GM23338 (cell line): Measurements from ENCODE around the gene CCDC24. TPM values are rescaled to one million over a fixed set of nuclear protein-coding genes. Genes with fewer than 3 reads are reported as not detected.

Source experiments
- ATAC-seq: fragments of 200-7000 bp; cut with Tn5 transposase; 3 replicates; pipeline ENCODE4 v1.9.1; 2020
- DNase-seq: peaks from one replicate; pipeline ENCODE4 v3.0.0-alpha.2; 2015; ENCODE audit warnings: low spot score
- H2AFZ ChIP-seq: fragments of 200-600 bp; sonication (generic); 2 replicates; pipeline ENCODE4 v1.8.0; 2016; ENCODE audit warnings: antibody characterized with exemption, mild to moderate bottlenecking, moderate library complexity
- H3F3A ChIP-seq: fragments of 200-600 bp; sonication (generic); replicated peaks from 2 replicates; pipeline ENCODE4 v1.8.0; 2017; ENCODE audit warnings: antibody characterized with exemption, mixed run types, low read depth
- H3K27ac ChIP-seq: fragments of 200-600 bp; sonication (generic); 2 replicates; pipeline ENCODE4 v1.6.1; 2016; ENCODE audit warnings: low read depth
- H3K27me3 ChIP-seq: fragments of 200-600 bp; sonication (generic); 2 replicates; pipeline ENCODE4 v1.8.0; 2016; ENCODE audit warnings: mild to moderate bottlenecking, mixed run types, moderate library complexity; ENCODE audit not compliant: insufficient read depth
- H3K36me3 ChIP-seq: fragments of 200-600 bp; sonication (generic); 2 replicates; pipeline ENCODE4 v1.8.0; 2016; ENCODE audit warnings: mild to moderate bottlenecking; ENCODE audit not compliant: insufficient read depth
- H3K4me1 ChIP-seq: fragments of 200-600 bp; sonication (generic); 2 replicates; pipeline ENCODE4 v1.8.0; 2016; ENCODE audit warnings: mild to moderate bottlenecking, moderate library complexity; ENCODE audit not compliant: insufficient read depth
- H3K4me2 ChIP-seq: fragments of 200-600 bp; sonication (generic); 2 replicates; pipeline ENCODE4 v1.7.1; 2017; ENCODE audit warnings: mixed run types
- H3K4me3 ChIP-seq: fragments of 200-600 bp; sonication (generic); 2 replicates; pipeline ENCODE4 v1.6.1; 2016; ENCODE audit warnings: mixed run types
- H3K79me2 ChIP-seq: fragments of 200-600 bp; sonication (generic); replicated peaks from 2 replicates; pipeline ENCODE4 v1.8.0; 2017; ENCODE audit warnings: mild to moderate bottlenecking; ENCODE audit not compliant: insufficient read depth
- H3K9me2 ChIP-seq: fragments of 200-600 bp; sonication (generic); 2 replicates; pipeline ENCODE4 v1.8.0; 2017; ENCODE audit not compliant: insufficient read depth
- H4K20me1 ChIP-seq: fragments of 200-600 bp; sonication (generic); replicated peaks from 2 replicates; pipeline ENCODE4 v1.8.0; 2017; ENCODE audit warnings: mild to moderate bottlenecking; ENCODE audit not compliant: insufficient read depth
- H3K27ac Mint-ChIP-seq: 2 replicates; pipeline ENCODE4 v1.8.0; 2020; ENCODE audit warnings: inconsistent platforms, mild to moderate bottlenecking, moderate library complexity, mixed read lengths
- H3K27me3 Mint-ChIP-seq: 3 replicates; pipeline ENCODE4 v1.8.0; 2022; ENCODE audit warnings: low read depth, mild to moderate bottlenecking, moderate library complexity, mixed read lengths, inconsistent platforms; ENCODE audit not compliant: insufficient read depth, poor library complexity
- H3K36me3 Mint-ChIP-seq: 3 replicates; pipeline ENCODE4 v1.8.0; 2021; ENCODE audit warnings: low read depth, mild to moderate bottlenecking, inconsistent platforms, moderate library complexity, mixed read lengths
- H3K4me1 Mint-ChIP-seq: 3 replicates; pipeline ENCODE4 v1.8.0; 2020; ENCODE audit warnings: mild to moderate bottlenecking, inconsistent platforms, mixed read lengths
- H3K4me3 Mint-ChIP-seq: 3 replicates; pipeline ENCODE4 v1.8.0; 2021; ENCODE audit warnings: moderate library complexity, mild to moderate bottlenecking, inconsistent platforms, mixed read lengths
- H3K9me3 Mint-ChIP-seq: 3 replicates; pipeline ENCODE4 v1.8.0; 2020; ENCODE audit warnings: moderate library complexity, mild to moderate bottlenecking, inconsistent platforms, mixed read lengths
- CREB1 ChIP-seq: fragments of 250-450 bp; sonication (Bioruptor Pico); IDR thresholded peaks from 2 replicates; pipeline ENCODE4 v1.5.0; 2020; ENCODE audit warnings: low read depth, mild to moderate bottlenecking, moderate library complexity
- CTCF ChIP-seq, 2 experiments: fragments of 200-600 bp in 1 of 2; sonication (generic) in 1 of 2; conservative IDR thresholded peaks; 2 replicates each; pipeline versions ENCODE4 v1.5.1 to v1.6.1; 2016 to 2017; ENCODE audit warnings: antibody characterized with exemption in 2 of 2, low read depth in 2 of 2, mild to moderate bottlenecking in 2 of 2, moderate library complexity in 1 of 2
- ETS1 ChIP-seq: IDR thresholded peaks from 2 replicates; pipeline ENCODE4 v1.6.1; 2016; ENCODE audit warnings: antibody characterized with exemption
- EZH2 ChIP-seq: fragments of 200-600 bp; sonication (generic); IDR thresholded peaks from one replicate; pipeline ENCODE4 v1.8.0; 2017; ENCODE audit warnings: antibody characterized with exemption, mild to moderate bottlenecking, low read depth; ENCODE audit not compliant: unreplicated experiment
- EZH2phosphoT487 ChIP-seq: fragments of 200-600 bp; sonication (generic); IDR thresholded peaks from one replicate; pipeline ENCODE4 v1.8.1; 2018; ENCODE audit warnings: antibody characterized with exemption; ENCODE audit not compliant: unreplicated experiment
- JUNB ChIP-seq: IDR thresholded peaks from one replicate; pipeline ENCODE4 v1.6.1; 2016; ENCODE audit warnings: antibody characterized with exemption; ENCODE audit not compliant: unreplicated experiment
- NANOG ChIP-seq: IDR thresholded peaks from 2 replicates; pipeline ENCODE4 v1.6.1; 2016; ENCODE audit warnings: antibody characterized with exemption, borderline replicate concordance
- POLR2AphosphoS5 ChIP-seq: IDR thresholded peaks from 2 replicates; pipeline ENCODE4 v1.6.1; 2016; ENCODE audit warnings: antibody characterized with exemption, low read depth
- REST ChIP-seq: IDR thresholded peaks from one replicate; pipeline ENCODE4 v1.6.1; 2018; ENCODE audit warnings: antibody characterized with exemption; ENCODE audit not compliant: unreplicated experiment
- ZNF114 ChIP-seq: fragments of 250-450 bp; sonication (Bioruptor Pico); IDR thresholded peaks from 2 replicates; pipeline ENCODE4 v1.5.0; 2020; ENCODE audit warnings: mild to moderate bottlenecking, moderate library complexity
- ZNF331 ChIP-seq: fragments of 250-450 bp; sonication (Bioruptor Pico); IDR thresholded peaks from 2 replicates; pipeline ENCODE4 v1.5.0; 2020; ENCODE audit warnings: low read depth, mild to moderate bottlenecking, moderate library complexity
- polyA plus RNA-seq: library from polyadenylated mRNA; unstranded; fragments of >200 nt; fragmentation: Nextera tagmentation; extraction: Ambion mirVana; gene quantifications from 2 replicates; pipeline ENCODE4 v1.2.1, GENCODE V29; 2016
- total RNA-seq: library from RNA; depleted of rRNA; stranded (reverse); fragments of >200 nt; shearing (Covaris generic); gene quantifications from 2 replicates; pipeline ENCODE4 v1.2.3, GENCODE V29; 2014

CCDC24 gene
- total and polyA plus RNA-seq, 2 experiments from 2014 or later: 8.3 to 17.2 TPM

GRCh38 chr1:44008259-44008658 is 16.9 kb downstream of the CCDC24 start:
- Histone ChIP-seq H2AFZ (no peak overlapping the region), H3K4me2 (no peak overlapping the region), H3K36me3 (no peaks in the 10 kb centered on the region; the same call in 1 of the 2 replicates), H3K79me2 (no peaks in the 10 kb centered on the region), H3K27ac (no peak overlapping the region), H3K4me3 (no peak overlapping the region), H3F3A (peaks cover 12% of the 10 kb centered on the region; the same call in 1 of the 2 replicates), H3K4me1 (no peaks in the 10 kb centered on the region), H3K27me3 (no peaks in the 10 kb centered on the region), H3K9me2 (no peaks in the 10 kb centered on the region), H4K20me1 (peaks cover 7% of the 10 kb centered on the region; the same call in 1 of the 2 replicates)
- Mint-ChIP-seq H3K27me3 (peaks cover 19% of the 10 kb centered on the region), H3K27ac (no peak overlapping the region), H3K4me1 (peaks cover 9% of the 10 kb centered on the region), H3K4me3 (no peak overlapping the region), H3K36me3 (peaks cover 53% of the 10 kb centered on the region), H3K9me3 (no peaks in the 10 kb centered on the region)
- ATAC-seq (no peak), DNase-seq (no peak)
- no peak for TF ChIP-seq REST
- no peak for TF ChIP-seq CTCF (conservative IDR thresholded peaks at IDR 0.05; ENCODE audit: low read depth in 2 of 2)
- TF ChIP-seq POLR2AphosphoS5: no peak
- TF ChIP-seq ZNF114 (CRISPR knock-in tag): no peak
- no peak for TF ChIP-seq EZH2
- TF ChIP-seq JUNB: no peak
- TF ChIP-seq ZNF331: no peak
- TF ChIP-seq EZH2phosphoT487: no peak
- no peak for TF ChIP-seq CREB1 (CRISPR knock-in tag)

- Histone ChIP-seq H3K4me2 (no peak overlapping the region), H3K4me1 (no peaks in the 10 kb centered on the region), H3F3A (0 out of 2 replicates have a peak, but pooled peaks cover 2% of the 10 kb centered on the region), H3K27me3 (no peaks in the 10 kb centered on the region), H3K27ac (no peak overlapping the region), H3K4me3 (no peak overlapping the region), H3K9me2 (no peaks in the 10 kb centered on the region), H2AFZ (no peak overlapping the region), H4K20me1 (peaks cover 7% of the 10 kb centered on the region; the same call in 1 of the 2 replicates), H3K36me3 (no peaks in the 10 kb centered on the region; the same call in 1 of the 2 replicates), H3K79me2 (no peaks in the 10 kb centered on the region)
- H3K9me3 Mint-ChIP-seq: no peaks in the 10 kb centered on the region
- DNase-seq: no peak
- ATAC-seq: peak; percentile 18
- H3K4me1 Mint-ChIP-seq: peaks cover 12% of the 10 kb centered on the region
- TF ChIP-seq ETS1 (no peak), EZH2 (no peak), JUNB (no peak), EZH2phosphoT487 (no peak), NANOG (no peak), ZNF114 (CRISPR knock-in tag) (no peak), CTCF (conservative IDR thresholded peaks at IDR 0.05; ENCODE audit: low read depth in 2 of 2) (peak in 1 of 2 experiments; percentile 32; a peak in 1 of 4 replicates), ZNF331 (no peak)
- H3K27me3 Mint-ChIP-seq: peaks cover 19% of the 10 kb centered on the region
- no peak overlapping the region for H3K4me3 Mint-ChIP-seq
- H3K36me3 Mint-ChIP-seq: peaks cover 33% of the 10 kb centered on the region
- H3K27ac Mint-ChIP-seq: peak overlapping the region; percentile 83; the same call in 1 of the 2 replicates
Measured at GRCh38 chr1:44010935-44011471, 19.6 kb downstream of the CCDC24 start.
